CD4-positive, alpha-beta T cell treated with Interleukin-6 for 4 hours (primary cell): ENCODE measurements around the gene RHBG.

ENCODE experiments used
- DNase-seq: peaks from one replicate; pipeline ENCODE4 v3.0.0-alpha.2; 2020; ENCODE audit warnings: mixed read lengths

Gene RHBG

DNA sequence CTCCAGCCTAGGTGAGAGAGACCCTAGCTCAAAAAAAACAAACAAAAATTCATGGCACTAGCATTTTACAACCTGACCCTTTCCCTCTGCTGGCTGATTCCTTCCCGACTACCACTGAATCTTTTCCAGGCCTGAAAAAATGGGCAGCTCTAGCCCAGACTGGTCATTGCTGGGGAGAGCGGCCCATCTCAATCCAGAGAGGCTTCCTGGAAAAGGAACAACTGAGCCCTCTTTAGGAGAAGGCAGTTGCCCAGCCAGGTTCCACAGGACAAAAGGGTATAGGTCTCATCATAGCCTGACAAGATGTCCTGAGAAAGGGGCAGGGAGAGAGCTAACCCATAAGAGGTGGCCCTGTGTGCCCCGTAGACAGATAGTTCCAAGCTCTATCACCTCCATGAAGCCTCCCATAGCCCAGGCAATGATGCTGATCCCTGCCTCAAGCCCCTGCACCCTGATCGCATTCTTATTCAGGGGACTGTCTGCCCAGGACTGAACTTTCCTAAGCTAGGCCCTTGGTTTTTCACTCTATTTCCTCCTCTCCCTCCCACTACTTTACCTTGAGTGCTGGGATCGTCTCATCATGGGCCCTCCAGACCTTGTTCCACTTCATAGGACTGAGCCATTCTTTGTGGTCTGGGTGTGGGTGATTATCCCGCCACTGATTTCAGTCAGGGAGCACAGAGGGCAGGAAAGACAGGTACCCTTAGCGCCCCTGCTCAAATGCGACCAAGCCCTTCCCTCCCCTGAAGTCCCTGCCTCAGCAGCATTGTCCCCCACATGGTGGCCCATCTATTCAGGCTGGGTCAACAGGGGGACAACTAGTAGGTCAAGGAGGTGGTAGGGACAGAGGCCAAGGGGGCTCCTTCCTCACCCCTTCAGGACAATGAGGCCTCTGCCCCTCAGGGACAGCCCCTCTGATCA lies 18.2 kb downstream of the RHBG start:
- no peak for DNase-seq

DNA sequence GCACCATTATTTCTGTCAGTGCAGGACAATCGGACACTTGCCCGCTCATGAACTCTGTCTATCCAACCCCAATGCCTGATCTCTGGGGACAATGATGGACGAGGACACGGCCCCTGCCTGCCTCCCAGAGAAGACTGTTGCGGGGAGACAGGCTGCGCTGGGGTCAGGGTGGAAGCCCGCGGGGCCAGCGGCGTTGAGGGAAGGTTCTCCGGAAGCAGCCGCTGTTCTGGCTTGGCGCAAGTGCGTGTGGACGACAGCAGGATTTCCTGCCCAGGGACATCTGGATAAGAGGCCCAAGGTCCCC lies 18.8 kb downstream of the RHBG start:
- DNase-seq, result no peak

DNA sequence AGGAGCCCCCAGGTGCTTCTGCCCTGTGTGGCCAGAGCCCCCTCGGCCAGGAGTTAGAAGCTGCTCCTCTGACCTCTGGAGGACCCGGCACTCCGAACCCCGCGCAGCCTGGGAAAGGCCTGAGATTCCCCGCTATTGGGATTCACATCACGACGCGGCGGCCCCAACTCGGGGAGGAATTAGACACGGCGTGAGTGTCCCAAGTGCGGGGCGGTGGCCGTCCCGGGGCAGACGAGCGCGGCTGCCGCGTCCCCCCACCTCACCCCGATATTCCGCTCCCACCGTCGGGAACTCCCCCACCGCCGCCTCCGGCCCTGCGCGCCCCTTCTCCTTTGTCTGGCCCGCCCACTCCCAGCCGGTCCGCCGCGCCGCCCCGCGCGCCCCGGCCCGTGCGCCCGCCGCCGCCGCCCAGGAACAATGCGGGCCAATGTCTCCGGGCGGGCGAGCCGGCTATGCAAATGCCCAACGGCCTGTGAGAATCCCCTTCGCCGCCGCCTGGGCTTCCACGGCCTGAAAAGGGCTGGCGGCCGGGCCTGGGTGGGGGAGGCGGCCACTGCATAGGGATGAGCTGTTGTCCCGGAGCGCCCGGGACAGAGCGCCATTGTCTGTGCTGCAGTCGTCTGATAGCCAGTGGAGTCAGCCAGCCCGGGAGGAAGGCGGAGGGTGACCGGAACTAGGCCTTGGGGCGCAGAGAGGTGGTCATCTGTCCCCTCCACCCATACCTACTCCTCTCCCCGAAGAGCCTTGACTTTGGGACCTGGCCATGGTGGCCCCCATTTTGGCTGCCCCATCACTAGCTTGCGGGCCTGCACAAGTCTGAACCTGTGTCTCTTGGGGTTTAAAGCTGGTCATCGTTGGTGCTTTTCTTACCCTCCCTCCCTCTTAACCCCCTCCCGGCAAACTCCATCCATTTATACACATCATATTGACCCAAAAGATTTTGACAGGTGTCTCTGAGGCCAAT lies 19.4 kb downstream of the RHBG start:
- DNase-seq, result no peak

DNA sequence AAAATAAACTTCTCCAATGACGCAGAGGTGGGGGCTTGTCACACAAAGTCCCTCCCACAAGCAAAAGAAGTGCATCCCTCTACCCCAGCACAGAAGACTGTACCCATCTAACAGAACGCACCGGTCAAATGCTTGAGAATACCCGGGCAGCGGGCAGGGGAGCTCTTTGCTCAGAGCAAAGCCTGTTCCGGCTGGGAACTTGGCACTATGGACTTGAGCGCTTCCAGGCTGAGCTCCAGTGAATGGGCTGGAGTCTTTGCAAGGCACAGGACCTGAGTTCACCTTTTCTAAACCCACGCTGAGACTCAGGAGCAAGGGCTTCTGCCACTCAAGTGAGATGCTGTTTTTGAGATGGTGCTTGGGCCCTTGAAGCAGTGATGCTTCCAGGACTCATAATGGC lies 20.3 kb downstream of the RHBG start:
- no peak for DNase-seq

DNA sequence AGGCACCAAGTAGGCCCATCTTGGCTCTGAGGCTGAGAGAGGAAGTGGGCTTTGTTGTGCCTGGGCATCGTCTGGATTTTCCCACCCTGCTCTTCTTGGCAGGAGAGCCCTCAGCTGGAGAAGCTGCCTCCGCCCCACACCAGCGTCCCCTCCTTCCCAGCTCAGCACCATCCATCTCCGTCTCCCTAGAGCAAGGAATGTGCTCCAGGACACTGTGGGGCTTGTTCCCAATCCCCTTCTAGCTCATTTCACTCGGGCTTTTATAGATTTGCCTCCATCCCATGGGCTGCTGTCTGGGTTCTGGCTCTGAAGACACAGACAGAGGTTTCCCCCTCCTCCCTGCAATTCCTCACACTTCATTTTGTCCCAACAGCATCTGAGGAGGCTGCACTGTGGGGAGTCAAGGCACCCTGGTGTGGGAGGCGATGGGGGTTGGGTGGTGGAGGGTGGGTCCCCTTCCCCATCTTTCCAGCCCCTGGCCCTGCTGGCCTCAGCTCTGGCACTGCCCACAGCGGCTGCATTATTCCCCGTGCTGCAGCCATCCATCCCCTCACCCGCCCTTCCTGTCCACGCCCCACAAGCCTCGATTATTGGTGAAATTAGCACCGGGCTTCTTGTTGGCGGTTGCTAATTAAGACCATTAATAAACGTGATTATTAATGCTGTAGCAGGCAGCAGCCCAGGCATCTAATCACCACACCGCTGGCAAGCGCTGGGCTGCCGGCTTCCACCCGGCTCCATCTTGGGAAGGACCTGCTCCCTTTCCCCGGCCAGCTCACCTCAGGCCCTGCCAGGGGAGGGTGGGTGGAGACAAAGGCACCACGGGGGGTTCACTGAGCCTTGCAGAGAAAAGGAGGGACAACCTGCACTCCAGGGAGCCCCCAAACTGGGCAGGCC lies 21.7 kb downstream of the RHBG start:
- no peak for DNase-seq

DNA sequence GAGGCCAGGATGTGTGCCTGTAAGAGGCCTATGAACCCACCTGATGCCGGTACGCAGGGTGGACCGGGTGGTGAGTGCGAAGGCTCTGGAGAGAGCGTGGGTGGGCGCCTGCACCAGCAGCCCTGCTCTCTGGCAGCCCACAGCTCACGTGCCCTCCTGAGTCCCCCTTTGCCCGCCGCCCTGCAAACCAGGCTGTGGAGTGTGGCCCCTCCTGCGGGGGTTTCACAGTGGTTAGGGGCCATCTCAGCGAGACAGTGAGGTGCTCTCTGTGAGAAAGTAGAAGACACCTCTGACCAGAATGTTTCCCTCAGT lies 22.3 kb downstream of the RHBG start:
- no peak for DNase-seq

DNA sequence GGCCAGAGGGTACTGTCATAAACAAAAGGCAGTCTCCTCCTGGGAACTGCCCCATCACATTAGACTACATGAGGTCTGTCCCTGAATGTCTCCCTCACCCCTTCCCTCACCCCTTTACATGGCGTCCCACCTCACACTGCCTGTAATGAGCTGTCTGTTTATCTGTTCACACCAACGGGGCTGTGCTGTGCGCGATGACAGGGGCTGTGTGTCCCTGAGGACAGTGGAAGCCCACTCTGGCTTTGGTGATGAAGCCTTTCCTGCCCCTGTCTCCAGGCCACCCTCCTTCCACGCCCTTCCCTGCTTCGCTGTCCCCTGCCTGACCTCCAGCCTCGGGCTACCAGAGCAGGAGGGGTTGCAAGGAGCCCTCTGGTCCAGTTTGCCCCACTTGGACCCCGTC lies 22.7 kb downstream of the RHBG start:
- no peak for DNase-seq

DNA sequence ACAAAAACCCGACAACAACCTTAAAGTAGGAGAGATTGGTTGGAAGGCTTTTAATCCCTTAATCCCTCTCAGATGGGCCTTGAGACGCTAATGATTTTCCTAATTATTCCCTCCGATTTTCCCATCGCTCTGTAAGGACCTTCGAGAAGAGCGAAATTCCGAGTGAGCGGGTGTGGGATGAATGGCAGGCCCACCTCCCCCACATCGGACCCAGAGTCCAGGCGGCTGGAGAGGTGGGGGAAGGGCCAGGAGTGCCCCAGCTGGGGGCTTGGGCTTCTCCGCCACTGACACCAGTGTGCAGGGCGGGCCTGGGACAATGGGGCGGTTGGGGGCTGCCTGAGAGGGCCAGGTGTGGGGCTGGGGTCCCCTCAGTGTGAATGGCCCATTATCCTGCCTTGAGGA lies 23.4 kb downstream of the RHBG start:
- DNase-seq, result no peak

DNA sequence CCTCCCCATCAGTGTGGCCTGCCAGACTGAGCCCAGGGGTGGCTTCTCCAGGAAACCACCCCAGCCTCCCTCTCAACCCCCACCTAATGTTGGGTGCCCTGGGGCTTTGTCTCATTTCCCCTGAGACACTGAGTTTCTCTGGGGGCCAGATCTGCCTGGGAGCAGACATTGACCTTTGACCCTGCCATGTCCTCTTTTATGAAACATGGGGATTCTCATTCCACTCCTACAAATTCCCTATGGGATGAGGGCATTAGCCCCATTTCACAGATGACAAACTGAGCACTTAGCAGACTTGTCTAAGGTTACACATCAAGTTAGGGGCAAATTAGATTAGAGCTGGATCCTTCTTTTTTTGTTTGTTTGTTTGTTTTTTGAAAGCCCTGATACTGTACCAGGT lies 24.1 kb downstream of the RHBG start:
- no peak for DNase-seq

DNA sequence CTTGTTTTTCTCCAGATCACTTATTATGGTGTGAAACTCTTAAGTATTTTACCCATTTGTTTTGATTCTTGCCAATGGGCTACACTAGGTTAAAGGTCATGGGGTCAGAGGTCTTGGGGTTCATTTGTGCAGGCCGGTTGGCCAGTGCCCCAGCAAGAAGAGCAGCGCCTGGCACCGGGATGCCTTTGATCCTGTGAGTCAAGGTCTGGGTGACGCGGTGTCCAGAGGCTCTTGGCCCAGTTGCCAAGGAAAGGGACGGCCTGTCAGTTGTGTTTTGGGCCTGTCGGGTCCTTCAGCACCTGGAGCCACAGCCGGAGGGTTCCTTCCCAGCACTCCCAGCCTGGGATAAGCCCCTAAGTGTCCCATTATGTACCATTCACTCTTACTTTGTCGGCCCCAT lies 25.1 kb downstream of the RHBG start:
- no peak for DNase-seq

DNA sequence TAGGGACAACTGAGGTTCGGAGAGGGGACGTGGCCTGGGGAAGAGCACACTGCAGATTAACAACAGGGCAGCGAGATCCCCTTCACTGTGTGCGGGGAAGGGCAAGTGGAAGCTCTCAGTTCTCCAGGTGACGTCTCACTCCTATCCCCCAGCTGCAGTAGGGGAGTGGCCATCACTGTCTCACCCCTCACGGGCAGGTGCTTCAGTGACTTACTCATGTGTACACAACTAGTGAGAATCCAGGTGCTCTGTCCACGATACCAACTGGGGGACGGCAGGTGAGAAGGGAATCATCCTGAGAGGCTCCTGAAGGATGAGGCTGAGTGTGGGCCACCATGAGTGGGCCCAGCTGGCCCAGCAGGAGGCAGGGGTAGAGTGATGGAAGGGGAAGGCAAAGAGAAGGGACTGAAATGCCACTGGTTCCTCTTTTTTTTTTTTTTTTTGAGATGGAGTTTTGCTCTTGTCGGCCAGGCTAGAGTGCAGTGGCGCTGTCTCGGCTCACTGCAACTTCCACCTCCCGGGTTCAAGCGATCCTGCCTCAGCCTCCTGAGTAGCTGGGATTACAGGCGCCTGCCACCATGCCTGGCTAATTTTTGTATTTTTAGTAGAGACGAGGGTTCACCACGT lies 25.9 kb downstream of the RHBG start:
- no peak for DNase-seq

DNA sequence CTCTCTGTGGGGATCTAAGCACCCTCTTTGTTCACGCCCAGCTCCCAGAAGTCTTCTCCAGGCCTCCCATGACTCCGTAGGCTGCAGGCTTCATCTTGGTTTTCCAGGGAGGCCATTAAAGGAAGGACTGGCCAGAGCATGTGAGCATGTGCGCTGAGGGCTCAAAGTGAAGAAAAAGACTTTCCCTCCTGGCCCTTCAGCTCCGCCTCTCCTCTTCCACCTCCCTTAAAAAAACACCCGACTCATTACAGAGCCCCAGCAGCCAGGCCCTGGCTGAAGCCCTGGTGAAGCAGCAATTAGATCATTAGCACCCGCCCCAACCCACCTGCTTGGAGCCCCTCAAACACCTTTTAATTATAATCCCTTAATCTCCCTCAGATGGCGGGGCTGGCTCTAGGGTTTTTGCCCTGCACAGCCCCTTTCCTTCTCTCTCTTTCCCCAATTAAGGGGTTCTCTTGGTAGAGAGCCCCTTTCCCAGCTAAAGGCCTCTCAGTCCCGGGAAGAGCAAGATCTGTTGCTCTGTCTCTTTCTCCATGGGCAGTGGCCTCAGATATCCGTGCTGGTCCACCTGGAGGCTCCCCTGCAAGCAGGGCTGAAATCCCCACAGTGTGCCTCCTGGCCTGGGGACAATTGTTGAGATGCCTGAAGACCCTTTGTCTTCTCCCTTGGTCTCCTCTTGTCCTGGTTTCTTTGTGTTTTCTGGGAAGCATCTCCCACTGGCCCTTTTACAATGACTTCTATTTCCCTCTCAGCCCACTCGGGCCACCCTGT lies 30.5 kb downstream of the RHBG start:
- no peak for DNase-seq

DNA sequence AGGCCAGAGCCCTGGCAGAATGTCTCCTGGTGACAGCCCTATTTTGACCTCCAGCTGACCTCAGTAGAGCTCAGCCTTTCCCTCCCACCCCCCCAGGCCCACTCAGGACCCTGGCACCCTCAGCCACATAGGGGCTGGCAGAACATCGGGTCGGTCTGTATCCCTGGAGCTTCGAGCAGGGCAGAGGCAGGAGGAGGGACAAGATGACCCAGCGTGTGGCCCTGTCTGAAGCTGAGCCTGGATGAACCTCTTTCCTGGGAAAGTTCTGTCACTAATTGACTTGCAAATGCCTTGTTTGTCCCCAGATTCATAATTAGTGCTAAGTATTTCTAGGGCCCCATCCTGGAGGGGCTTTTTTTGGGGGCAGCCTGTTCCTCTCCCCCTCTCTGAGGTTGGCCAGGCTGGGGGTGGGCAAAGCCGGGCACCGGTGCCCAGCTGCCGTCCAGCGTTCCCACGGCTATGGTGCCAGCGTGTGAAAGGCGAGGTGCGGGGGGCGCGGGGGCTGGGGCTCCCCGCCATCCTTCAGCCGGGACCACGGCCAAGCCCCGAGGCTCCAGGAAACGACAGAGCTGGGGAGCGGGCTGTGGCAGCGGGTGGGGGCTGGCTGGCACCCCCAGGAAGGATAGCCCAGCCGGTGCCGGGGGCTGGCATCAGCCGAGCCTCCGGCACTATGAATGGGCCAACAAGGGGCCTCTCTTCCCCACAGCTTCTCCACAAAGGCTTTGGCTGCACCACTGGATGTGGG lies 31.4 kb downstream of the RHBG start:
- DNase-seq, result no peak

DNA sequence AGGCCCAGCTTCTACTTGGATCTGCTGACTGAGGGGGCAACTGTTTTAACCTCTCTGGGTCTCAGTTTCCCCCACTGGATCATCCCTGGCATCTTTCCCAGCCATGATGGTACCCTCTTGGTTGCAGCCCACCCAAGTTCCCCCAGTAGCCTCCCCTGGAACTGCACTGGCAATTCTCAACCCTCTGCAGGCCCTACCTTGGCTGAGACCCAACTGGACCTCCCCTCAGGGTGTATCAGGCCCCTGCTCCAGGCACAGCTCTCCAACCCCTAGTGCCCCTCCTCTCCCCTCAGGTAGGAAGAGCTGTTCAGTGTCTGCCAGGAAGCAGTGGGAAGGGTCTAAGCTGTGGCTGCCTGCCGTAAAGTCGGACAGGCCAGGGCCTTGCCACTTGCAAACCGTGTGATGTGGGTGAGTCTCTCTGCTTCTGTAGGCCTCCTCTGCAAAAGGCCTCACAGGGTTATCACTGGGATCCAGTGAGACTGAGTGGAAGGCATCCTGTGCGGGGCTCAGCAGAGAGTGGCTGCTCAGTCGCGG lies 32.1 kb downstream of the RHBG start:
- no peak for DNase-seq

DNA sequence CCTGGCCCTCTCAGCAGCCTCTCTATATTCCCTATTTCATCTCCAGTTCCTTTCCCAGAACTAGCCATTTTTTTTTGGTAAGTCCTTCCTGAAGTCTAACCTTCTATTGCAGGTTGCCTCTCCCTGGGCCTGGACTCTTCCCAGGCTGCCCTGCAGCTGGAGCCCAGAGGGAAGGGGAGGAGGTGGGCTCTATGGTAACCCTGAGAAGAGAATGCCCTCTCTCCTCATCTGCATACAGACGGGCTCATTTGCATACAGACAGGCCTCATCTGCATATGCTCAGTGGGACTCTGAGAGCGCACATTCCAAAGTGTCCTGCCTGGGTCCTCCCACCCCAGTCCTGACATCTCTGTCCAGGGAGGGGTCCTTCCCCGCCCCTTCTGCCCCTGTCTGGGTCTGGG lies 32.7 kb downstream of the RHBG start:
- no peak for DNase-seq

DNA sequence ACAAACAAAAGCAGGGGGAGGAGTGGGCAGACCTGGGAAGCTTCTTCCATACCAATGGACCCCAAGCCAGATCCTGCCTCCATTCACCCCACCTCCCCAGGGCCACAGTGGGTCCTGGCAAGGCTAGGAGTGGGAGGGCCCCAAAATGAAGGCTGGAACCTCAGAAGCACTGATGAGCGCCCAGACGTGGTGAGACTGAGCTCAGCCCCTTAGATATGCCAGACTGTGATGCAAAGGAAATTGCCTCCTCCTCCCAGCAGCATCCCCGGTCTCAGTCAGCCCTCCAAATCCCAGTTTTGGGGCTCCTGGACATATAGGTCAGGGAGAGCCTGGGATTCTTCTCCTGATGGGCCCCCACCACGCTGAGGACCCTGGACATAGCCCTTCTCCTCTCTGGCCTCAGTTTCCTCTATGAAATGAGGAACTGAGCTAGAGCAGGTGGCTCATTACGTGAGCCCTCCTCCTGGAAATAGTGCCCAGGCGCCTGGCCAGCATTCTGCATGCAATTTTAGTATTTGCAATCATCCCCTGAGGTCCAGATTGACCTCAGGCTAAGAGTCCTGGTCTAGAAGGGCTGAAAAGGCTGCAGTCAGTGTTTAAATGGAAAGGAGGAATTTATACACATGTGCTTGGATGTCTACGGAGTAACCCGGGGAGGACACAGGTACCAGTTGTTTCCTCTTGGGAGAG lies 33.5 kb downstream of the RHBG start:
- DNase-seq, result no peak

DNA sequence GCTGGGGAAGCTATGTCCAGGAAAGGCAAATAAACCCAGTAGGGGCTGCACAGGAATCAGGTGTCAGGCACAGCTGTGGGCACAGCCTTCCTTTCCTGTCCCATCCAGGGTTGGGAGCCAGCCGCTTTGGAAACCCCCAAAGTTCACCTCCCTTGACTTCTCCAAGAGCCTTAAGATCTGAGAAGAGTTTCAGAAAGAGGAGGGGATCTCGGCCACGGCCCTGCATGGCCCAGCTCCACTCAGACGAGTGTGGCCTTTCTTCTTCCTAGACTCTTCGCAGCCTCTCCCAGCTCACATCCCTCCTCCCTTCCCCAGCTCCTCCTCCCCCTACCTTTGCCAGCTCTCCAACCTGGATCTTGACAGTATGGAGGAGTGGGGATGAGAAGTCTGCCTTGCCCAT lies 36.7 kb downstream of the RHBG start:
- DNase-seq, result no peak

DNA sequence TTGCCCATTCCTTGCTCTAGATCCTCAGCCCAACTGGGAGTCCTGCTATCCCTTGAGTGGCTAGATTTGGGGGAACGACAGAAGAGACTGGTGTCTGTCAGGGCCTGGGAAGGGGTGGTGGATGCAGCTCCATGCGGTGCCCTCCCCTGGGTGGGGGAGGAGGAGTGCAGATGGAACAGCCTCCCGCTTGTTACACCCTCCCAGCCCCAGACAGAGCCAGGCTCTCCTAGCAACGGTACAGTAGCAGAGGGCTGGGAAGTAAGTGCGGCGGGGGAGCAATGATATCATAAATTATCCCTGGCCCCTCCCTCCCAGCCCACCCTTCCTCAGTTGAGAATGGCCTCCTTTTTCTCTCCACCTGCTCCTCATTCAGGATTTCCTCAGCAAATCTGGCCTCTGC lies 37.2 kb downstream of the RHBG start:
- DNase-seq, result no peak

DNA sequence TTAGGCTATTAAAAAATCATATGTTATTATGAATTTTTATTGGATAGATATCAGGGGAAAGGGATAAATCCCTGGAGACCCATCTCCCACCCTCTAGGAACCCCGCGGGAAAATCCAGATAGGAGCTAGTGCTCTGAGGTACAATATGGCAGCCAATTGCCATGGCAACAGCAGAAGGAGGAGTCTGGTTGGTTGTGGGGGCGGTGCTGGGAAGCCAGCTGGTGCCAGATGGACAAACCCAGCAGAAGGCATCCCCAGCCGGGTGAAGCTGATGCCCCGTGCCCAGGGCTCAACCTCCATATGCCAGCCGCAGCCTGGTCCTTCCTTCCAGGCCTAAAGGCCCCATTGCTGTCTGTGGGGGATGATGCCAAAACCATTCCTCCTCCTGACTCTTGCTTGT lies 38.3 kb downstream of the RHBG start:
- DNase-seq, result no peak

DNA sequence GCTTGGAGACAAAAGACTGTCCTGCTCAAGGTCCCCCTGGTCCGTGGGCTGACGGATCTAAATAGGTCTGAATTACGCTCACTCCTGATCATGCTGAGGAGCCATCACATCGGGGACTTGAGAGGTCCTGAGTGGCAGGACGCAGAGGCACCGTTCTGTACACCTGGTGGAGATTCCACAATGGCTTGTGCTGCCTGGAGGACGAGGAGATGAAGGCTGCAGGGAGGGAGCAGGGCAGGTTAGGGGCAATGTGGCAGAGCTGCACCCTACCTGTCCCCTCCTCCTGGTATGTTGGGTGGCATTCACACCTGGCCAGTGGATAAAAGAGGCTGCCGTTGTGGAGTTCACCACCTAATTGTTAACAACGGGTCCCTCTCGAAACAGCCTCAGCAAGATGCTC lies 38.7 kb downstream of the RHBG start:
- no peak for DNase-seq
